HG02852 (cell line): ENCODE measurements around the gene SPEN.

Experiments
- ATAC-seq: cut with Tn5 transposase; IDR thresholded peaks from one replicate; pipeline ENCODE4 v1.9.1; 2021; ENCODE audit warnings: mild to moderate bottlenecking, moderate library complexity; ENCODE audit not compliant: unreplicated experiment

SPEN gene

GRCh38 chr1:15935056-15935950 lies 87.8 kb downstream of the SPEN start:
- no peak for ATAC-seq

GRCh38 chr1:15936025-15936424 lies 88.5 kb downstream of the SPEN start:
- no peak for ATAC-seq

GRCh38 chr1:15937146-15937545 lies 89.6 kb downstream of the SPEN start:
- ATAC-seq = no peak

DNA sequence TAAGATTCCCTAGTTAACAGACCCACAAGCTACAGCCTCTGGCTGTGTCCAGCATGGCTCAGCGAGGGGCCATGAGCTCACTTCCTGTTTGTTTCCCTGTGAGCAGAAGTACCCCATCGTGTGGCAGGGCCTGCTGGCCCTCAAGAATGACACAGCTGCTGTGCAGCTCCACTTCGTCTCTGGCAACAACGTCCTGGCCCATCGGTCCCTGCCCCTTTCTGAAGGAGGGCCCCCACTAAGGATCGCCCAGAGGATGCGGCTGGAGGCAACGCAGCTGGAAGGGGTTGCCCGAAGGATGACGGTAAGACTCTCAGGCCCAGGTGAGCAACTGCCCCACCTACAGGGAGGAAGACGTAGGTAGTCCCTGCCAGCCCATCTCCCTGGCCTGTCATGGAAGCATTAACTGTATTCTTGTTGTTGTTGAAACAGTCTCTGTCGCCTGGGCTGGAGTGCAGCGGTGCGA lies 90.2 kb downstream of the SPEN start:
- ATAC-seq = no peak

DNA sequence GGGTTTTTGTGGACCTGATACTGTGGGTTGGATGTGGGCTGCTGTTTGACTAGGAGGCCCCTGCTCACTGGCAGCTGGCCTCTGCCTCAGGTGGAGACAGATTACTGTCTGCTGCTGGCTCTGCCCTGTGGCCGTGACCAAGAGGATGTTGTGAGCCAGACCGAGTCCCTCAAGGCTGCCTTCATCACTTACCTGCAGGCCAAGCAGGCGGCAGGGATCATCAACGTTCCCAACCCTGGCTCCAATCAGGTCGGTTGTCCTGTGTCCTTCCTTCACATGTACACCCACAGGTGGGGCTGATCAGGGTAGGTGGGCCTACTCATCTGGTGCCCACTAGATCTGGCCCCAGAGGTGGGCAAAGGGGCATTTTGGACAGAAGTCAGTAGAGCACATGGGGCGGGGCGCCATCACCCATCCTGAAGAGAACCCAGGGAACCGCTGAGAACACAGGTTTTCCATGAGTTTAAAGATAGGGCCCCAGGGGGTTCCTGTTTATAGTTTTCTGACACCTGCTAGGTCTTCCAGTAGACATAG lies 91.2 kb downstream of the SPEN start:
- ATAC-seq = no peak

- ATAC-seq = no peak
These were observed 91.9 kb downstream of the SPEN start for GRCh38 chr1:15939181-15940109.

- no peak for ATAC-seq
These were observed 92.9 kb downstream of the SPEN start for GRCh38 chr1:15940110-15941043.

- no peak for ATAC-seq
These were observed 93.7 kb downstream of the SPEN start for GRCh38 chr1:15941044-15941840.

- no peak for ATAC-seq
These were observed 94.6 kb downstream of the SPEN start for GRCh38 chr1:15941899-15942660.

- ATAC-seq = no peak
These were observed 95.3 kb downstream of the SPEN start for GRCh38 chr1:15942661-15943327.

DNA sequence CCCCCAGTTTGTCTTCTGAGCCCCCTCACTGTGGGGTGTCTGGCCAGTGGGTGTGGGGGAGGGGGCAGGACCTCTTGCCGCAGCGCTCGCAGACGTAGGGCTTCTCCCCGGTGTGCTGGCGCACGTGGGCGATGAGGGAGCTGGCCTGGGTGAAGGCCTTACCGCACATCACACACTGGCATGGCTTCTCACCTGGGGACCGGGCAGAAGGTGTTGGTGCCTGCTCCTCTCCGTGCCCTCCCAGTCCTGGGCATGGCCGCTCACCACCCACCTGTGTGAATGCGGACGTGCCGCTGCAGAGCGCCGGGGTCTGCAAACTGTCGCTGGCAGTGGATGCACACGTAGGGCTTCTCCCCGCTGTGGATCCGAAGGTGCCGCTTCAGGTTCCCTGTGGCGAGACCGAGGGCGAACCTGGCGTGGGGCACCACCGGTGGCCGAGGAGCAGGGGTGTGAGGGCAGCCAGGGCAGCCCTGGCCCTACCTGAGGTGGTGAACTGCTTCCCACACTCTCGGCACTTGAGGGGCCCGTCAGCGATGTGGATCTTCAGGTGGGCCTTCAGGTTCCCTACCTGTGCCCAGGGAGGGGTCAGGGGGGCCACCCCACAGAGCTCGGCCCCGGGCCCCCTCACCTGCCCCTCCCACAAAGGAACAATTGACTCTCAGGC lies 96.0 kb downstream of the SPEN start:
- ATAC-seq = no peak

DNA sequence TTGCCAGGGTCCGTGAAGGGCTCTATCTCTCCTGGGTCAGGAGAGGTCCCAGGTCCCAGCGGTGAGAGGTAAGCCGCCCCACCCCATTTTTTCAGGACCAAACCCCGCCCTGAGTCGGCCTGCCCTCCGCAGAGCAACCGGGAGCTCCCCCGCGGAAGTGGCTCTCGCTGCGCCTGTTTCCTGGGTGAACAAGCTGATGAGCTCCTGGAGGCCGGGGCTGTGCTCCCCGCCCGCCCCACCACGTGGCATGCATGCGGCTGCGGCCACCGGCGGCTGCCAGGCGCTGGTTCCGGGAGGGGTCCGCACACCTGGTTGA lies 96.4 kb downstream of the SPEN start:
- ATAC-seq = no peak

DNA sequence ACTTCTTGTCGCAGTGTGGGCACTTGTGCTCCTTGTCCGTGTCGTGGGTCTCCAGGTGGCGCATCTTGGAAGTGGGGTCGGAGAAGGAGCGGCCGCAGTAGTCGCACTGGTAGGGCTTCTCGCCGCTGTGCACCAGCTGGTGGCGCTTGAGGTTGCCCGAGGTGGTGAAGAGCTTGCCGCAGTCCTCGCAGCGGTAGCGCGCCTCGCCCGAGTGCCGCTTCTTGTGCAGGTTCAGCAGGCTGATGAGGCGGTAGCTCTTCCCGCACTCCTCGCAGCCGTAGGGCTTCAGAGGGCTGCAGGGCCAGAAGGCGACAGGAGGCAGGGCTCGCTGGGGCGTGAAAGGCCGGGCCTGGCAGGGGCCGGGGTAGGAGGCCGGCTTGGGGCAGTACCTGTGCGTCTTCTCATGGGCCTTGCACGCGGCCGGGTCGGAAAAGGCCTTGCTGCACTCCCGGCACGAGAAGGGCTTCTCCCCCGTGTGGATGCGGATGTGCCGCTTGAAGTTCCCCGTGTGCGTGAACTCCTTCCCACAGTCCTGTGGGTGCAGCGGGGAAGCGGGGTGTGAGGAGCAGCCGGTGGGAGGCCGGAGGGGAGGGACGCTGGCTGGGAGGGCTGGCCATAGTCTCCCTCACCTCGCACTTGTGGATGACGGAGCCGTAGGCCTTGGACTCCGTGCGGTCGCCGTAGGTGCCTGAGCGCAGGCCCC lies 97.0 kb downstream of the SPEN start:
- ATAC-seq = no peak

- ATAC-seq = no peak
These were observed 97.7 kb downstream of the SPEN start for GRCh38 chr1:15945011-15945831.

- no peak for ATAC-seq
These were observed 98.4 kb downstream of the SPEN start for GRCh38 chr1:15945832-15946448.
